ENCODE measurements around the gene DENND4A.

The DENND4A gene

GRCh38 chr15:65792138-65792987 lies at the start of gene DENND4A:
Gene DENND4A (minus strand): TSS chr15:65792293. CDS start chr15:65756450, 35,843 bp downstream.
- no peaks in the 10 kb centered on the region for H3K36me3 ChIP-seq (ENCODE audit: control insufficient read depth in 2 of 2, insufficient read depth in 1 of 2, low read length in 2 of 2)
- peak within 1 kb of the TSS; percentile 81 for H3K27ac ChIP-seq (ENCODE audit: extremely low read depth, low read depth, low read length)
- peaks cover 17% of the 10 kb centered on the region for H3K4me1 ChIP-seq (ENCODE audit: control insufficient read depth, insufficient read depth, low read length)
- ChIA-PET CTCF (interaction anchor here (0.5 to 4.3 kb wide), 4 partner anchors 14 to 154 kb away, joined by 3 to 14 read pairs (median 4); no protein-coding TSS in a partner anchor), POLR2A (interaction anchor here (0.6 to 3.3 kb wide), 10 partner anchors 18 to 594 kb away, joined by 3 to 17 read pairs (median 4); partner anchors contain the start of genes HACD3, MAP2K1, RAB11A and RNU5B-1)
- no peaks in the 10 kb centered on the region for H3K9me3 ChIP-seq (ENCODE audit: control insufficient read depth, insufficient read depth, low read depth, low read length)
- peak within 1 kb of the TSS; percentile 70 for H3K4me3 ChIP-seq (ENCODE audit: low read depth, low read length)
- TF ChIP-seq ZNF548 (tag by site-specific recombination; IDR thresholded peaks at IDR 0.05) (no peak), ZNF335 (tag by site-specific recombination; conservative IDR thresholded peaks at IDR 0.05) (peak; percentile 89), GLI4 (tag by site-specific recombination; IDR thresholded peaks at IDR 0.05) (no peak), ZNF121 (tag by site-specific recombination; IDR thresholded peaks at IDR 0.05) (0 out of 2 replicates have a peak, but pooled peaks have one; percentile 15), ZBTB11 (tag by site-specific recombination; conservative IDR thresholded peaks at IDR 0.05; ENCODE audit: low read depth) (peak; percentile 51), ZNF324 (tag by site-specific recombination; IDR thresholded peaks at IDR 0.05) (peak; percentile 96), GLIS2 (tag by site-specific recombination; IDR thresholded peaks at IDR 0.05) (peak; percentile 40; the same call in 1 of the 2 replicates), HOXD13 (CRISPR knock-in tag; IDR thresholded peaks at IDR 0.05; ENCODE audit: borderline replicate concordance) (no peak), ZNF423 (tag by site-specific recombination; IDR thresholded peaks at IDR 0.05) (peak; percentile 82), ZSCAN16 (tag by site-specific recombination; IDR thresholded peaks at IDR 0.05) (peak; percentile 35), BCL11A (tag by site-specific recombination; IDR thresholded peaks at IDR 0.05; ENCODE audit: low read depth) (peak; percentile 57; the same call in 1 of the 2 replicates), ZNF426 (tag by site-specific recombination; IDR thresholded peaks at IDR 0.05) (no peak), ZNF514 (tag by site-specific recombination; IDR thresholded peaks at IDR 0.05) (no peak), ZBTB8A (tag by site-specific recombination; IDR thresholded peaks at IDR 0.05) (peak; percentile 81), PRDM1 (tag by site-specific recombination; IDR thresholded peaks at IDR 0.05) (peak; percentile 64), SCRT2 (tag by site-specific recombination; IDR thresholded peaks at IDR 0.05) (peak; percentile 81), ZNF513 (tag by site-specific recombination; IDR thresholded peaks at IDR 0.05) (peak; percentile 48), ATF2 (tag by site-specific recombination; IDR thresholded peaks at IDR 0.05; ENCODE audit: low read depth) (peak; percentile 88), ZNF629 (tag by site-specific recombination; IDR thresholded peaks at IDR 0.05) (peak; percentile 97), ZSCAN23 (tag by site-specific recombination; IDR thresholded peaks at IDR 0.05) (peak; percentile 66), ZFHX2 (tag by site-specific recombination; conservative IDR thresholded peaks at IDR 0.05) (peak; percentile 99), ZNF76 (tag by site-specific recombination; IDR thresholded peaks at IDR 0.05; ENCODE audit: borderline replicate concordance, low read depth) (peak; percentile 86), ZBTB21 (tag by site-specific recombination; IDR thresholded peaks at IDR 0.05) (peak; percentile 95), ZNF114 (tag by site-specific recombination; IDR thresholded peaks at IDR 0.05) (no peak), ZNF792 (tag by site-specific recombination; IDR thresholded peaks at IDR 0.05) (0 out of 2 replicates have a peak, but pooled peaks have one; percentile 49), ZBTB17 (tag by site-specific recombination; IDR thresholded peaks at IDR 0.05) (peak; percentile 99), ZNF2 (tag by site-specific recombination; IDR thresholded peaks at IDR 0.05) (peak; percentile 95), GFI1B (tag by site-specific recombination; IDR thresholded peaks at IDR 0.05) (peak; percentile 41; the same call in 1 of the 2 replicates), RBAK (tag by site-specific recombination; IDR thresholded peaks at IDR 0.05) (no peak), ZNF155 (tag by site-specific recombination; IDR thresholded peaks at IDR 0.05) (no peak), ZFP37 (tag by site-specific recombination; IDR thresholded peaks at IDR 0.05) (peak; percentile 92)

Data from HEK293 (cell line).